HepG2 (cell line): ENCODE results near the gene NTN3. TPM values are rescaled to one million over a fixed set of nuclear protein-coding genes. Genes with fewer than 3 reads are reported as not detected.

Source experiments
- AGO2 ChIP-seq: fragments of 200-400 bp; formaldehyde crosslinking; optimal IDR thresholded peaks from 2 replicates; pipeline ENCODE3; 2017; ENCODE audit warnings: mild to moderate bottlenecking, low read depth, low read length, moderate library complexity
- CCDC6 ChIP-seq: sonication (generic); formaldehyde crosslinking; IDR thresholded peaks from 2 replicates; pipeline ENCODE4 v1.8.1; 2022; ENCODE audit warnings: mild to moderate bottlenecking, missing genetic modification reagents, moderate library complexity
- FOSL2 ChIP-seq: sonication (generic); formaldehyde crosslinking; IDR thresholded peaks from 2 replicates; pipeline ENCODE4 v1.4.0; 2020; ENCODE audit warnings: missing genetic modification reagents
- GZF1 ChIP-seq: sonication (generic); formaldehyde crosslinking; IDR thresholded peaks from 2 replicates; pipeline ENCODE4 v1.5.1; 2020; ENCODE audit warnings: mild to moderate bottlenecking, missing genetic modification reagents
- KDM5B ChIP-seq: sonication (generic); formaldehyde crosslinking; IDR thresholded peaks from 2 replicates; pipeline ENCODE4 v1.4.0; 2020; ENCODE audit warnings: missing genetic modification reagents, mild to moderate bottlenecking, borderline replicate concordance
- PAF1 ChIP-seq: IDR thresholded peaks from 2 replicates; pipeline ENCODE4 v1.6.1; 2016; ENCODE audit warnings: missing genetic modification reagents, missing compliant biosample characterization
- ZNF142 ChIP-seq: sonication (generic); formaldehyde crosslinking; IDR thresholded peaks from 2 replicates; pipeline ENCODE4 v1.4.0; 2020; ENCODE audit warnings: missing genetic modification reagents
- ZNF503 ChIP-seq: sonication (generic); formaldehyde crosslinking; IDR thresholded peaks from 2 replicates; pipeline ENCODE4 v1.4.0; 2020; ENCODE audit warnings: missing genetic modification reagents
- polyA plus RNA-seq, 8 experiments: library from polyadenylated mRNA; depleted of rRNA in 3 of 8; stranded (reverse) in 7 of 8; unstranded in 1 of 8; fragments of >200 nt; fragmentation: Illumina TruSeq in 4 of 8; extraction: Trizol in 4 of 8; gene quantifications; 2 replicates each; pipeline versions ENCODE4 v1.2.1 to v1.2.3, GENCODE V29; 2011 to 2016; ENCODE audit warnings: low read depth in 4 of 8, missing spikeins in 1 of 8, mixed read lengths in 1 of 8; ENCODE audit not compliant: insufficient read depth in 1 of 8
- total RNA-seq, 5 experiments: library from RNA; depleted of rRNA; stranded (reverse); fragments of >200 nt; fragmentation: Illumina TruSeq; extraction: Trizol; gene quantifications; 2 replicates each; pipeline ENCODE4 v1.2.3, GENCODE V29; 2016; ENCODE audit warnings: low read depth in 1 of 5
- TF ChIP-seq, protein P1 (sequence below): sonication (generic); formaldehyde crosslinking; IDR thresholded peaks from 2 replicates; pipeline ENCODE4 v1.9.0; 2021; ENCODE audit warnings: missing genetic modification reagents, borderline replicate concordance
- TF ChIP-seq, protein P2 (sequence below): sonication (generic); formaldehyde crosslinking; IDR thresholded peaks from 2 replicates; pipeline ENCODE4 v1.5.0; 2020; ENCODE audit warnings: mild to moderate bottlenecking, missing genetic modification reagents, borderline replicate concordance
- TF ChIP-seq, protein P3 (sequence below): sonication (generic); formaldehyde crosslinking; IDR thresholded peaks from 2 replicates; pipeline ENCODE4 v1.5.0; 2020; ENCODE audit warnings: mild to moderate bottlenecking, missing genetic modification reagents, moderate library complexity

NTN3 gene
- total and polyA plus RNA-seq, 2 of the 13 experiments (the other 11 are each of a cell fraction or from before 2014, with no cell fraction given), result 0.09 to 0.20 TPM

DNA sequence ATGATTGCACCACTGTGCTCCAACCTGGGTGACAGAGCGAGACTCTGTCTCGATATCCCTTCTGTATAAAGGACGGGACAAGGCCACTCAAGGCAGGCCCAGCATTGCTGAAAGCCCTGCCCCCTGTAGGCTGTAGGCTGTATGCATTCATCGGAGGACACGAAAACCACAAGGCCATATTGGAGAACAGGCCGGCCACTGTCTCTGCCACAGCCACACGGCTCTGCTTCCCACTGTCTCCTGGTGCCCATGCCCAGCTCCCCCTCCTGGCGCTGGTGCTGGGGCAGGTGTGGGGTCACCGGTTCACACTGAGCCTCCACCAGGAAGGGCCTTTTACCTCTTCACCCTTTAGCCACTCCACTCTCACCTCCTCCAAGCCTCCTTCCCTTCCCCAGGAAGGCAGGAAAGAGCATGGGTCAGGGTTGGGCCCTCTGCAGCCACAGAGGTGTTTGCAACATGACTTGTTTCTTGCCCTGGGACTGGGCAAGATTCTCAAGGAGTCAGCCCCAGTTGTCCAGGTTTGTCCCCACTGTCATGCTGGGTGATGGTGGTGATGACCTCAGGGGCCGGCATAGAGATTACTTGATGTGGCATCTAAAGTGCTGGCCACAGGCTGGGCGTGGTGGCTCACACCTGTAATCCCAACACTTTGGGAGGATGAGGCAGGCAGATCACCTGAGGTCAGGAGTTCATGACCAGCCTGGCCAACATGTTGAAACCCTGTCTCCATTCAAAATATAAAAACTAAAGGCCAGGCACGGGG, 5.3 kb upstream of the NTN3 start (continued):
- TF ChIP-seq, protein P1, sequence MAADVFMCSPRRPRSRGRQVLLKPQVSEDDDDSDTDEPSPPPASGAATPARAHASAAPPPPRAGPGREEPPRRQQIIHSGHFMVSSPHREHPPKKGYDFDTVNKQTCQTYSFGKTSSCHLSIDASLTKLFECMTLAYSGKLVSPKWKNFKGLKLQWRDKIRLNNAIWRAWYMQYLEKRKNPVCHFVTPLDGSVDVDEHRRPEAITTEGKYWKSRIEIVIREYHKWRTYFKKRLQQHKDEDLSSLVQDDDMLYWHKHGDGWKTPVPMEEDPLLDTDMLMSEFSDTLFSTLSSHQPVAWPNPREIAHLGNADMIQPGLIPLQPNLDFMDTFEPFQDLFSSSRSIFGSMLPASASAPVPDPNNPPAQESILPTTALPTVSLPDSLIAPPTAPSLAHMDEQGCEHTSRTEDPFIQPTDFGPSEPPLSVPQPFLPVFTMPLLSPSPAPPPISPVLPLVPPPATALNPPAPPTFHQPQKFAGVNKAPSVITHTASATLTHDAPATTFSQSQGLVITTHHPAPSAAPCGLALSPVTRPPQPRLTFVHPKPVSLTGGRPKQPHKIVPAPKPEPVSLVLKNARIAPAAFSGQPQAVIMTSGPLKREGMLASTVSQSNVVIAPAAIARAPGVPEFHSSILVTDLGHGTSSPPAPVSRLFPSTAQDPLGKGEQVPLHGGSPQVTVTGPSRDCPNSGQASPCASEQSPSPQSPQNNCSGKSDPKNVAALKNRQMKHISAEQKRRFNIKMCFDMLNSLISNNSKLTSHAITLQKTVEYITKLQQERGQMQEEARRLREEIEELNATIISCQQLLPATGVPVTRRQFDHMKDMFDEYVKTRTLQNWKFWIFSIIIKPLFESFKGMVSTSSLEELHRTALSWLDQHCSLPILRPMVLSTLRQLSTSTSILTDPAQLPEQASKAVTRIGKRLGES (CRISPR knock-in tag), result no peak
- TF ChIP-seq GZF1 (CRISPR knock-in tag) (no peak), CCDC6 (no peak), FOSL2 (CRISPR knock-in tag) (no peak), AGO2 (peak; percentile 28), PAF1 (CRISPR knock-in tag) (no peak), ZNF142 (CRISPR knock-in tag) (no peak), ZNF503 (CRISPR knock-in tag) (no peak), KDM5B (CRISPR knock-in tag) (no peak)
- TF ChIP-seq, protein P2, sequence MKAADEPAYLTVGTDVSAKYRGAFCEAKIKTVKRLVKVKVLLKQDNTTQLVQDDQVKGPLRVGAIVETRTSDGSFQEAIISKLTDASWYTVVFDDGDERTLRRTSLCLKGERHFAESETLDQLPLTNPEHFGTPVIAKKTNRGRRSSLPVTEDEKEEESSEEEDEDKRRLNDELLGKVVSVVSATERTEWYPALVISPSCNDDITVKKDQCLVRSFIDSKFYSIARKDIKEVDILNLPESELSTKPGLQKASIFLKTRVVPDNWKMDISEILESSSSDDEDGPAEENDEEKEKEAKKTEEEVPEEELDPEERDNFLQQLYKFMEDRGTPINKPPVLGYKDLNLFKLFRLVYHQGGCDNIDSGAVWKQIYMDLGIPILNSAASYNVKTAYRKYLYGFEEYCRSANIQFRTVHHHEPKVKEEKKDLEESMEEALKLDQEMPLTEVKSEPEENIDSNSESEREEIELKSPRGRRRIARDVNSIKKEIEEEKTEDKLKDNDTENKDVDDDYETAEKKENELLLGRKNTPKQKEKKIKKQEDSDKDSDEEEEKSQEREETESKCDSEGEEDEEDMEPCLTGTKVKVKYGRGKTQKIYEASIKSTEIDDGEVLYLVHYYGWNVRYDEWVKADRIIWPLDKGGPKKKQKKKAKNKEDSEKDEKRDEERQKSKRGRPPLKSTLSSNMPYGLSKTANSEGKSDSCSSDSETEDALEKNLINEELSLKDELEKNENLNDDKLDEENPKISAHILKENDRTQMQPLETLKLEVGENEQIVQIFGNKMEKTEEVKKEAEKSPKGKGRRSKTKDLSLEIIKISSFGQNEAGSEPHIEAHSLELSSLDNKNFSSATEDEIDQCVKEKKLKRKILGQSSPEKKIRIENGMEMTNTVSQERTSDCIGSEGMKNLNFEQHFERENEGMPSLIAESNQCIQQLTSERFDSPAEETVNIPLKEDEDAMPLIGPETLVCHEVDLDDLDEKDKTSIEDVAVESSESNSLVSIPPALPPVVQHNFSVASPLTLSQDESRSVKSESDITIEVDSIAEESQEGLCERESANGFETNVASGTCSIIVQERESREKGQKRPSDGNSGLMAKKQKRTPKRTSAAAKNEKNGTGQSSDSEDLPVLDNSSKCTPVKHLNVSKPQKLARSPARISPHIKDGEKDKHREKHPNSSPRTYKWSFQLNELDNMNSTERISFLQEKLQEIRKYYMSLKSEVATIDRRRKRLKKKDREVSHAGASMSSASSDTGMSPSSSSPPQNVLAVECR (CRISPR knock-in tag), result no peak
- TF ChIP-seq, protein P3, sequence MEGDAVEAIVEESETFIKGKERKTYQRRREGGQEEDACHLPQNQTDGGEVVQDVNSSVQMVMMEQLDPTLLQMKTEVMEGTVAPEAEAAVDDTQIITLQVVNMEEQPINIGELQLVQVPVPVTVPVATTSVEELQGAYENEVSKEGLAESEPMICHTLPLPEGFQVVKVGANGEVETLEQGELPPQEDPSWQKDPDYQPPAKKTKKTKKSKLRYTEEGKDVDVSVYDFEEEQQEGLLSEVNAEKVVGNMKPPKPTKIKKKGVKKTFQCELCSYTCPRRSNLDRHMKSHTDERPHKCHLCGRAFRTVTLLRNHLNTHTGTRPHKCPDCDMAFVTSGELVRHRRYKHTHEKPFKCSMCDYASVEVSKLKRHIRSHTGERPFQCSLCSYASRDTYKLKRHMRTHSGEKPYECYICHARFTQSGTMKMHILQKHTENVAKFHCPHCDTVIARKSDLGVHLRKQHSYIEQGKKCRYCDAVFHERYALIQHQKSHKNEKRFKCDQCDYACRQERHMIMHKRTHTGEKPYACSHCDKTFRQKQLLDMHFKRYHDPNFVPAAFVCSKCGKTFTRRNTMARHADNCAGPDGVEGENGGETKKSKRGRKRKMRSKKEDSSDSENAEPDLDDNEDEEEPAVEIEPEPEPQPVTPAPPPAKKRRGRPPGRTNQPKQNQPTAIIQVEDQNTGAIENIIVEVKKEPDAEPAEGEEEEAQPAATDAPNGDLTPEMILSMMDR (CRISPR knock-in tag), result peak; percentile 46
